Activated CD4-positive, alpha-beta T cell treated with anti-CD3 and anti-CD28 coated beads for 1 hour (primary cell): ENCODE results near the gene FAM124A.
"Not testable (repeated sequence)": the region's sequence is repeated elsewhere in the genome, so short reads cannot be mapped to it uniquely, and the experiment has no call there.

Experiments used
- DNase-seq: peaks from one replicate; pipeline ENCODE4 v3.0.0-alpha.2; 2020

Gene FAM124A

GRCh38 chr13:51275101-51275500, 52.9 kb downstream of the FAM124A start:
- no peak for DNase-seq

- no peak for DNase-seq
These were observed 54.4 kb downstream of the FAM124A start for GRCh38 chr13:51276636-51277035.

DNA sequence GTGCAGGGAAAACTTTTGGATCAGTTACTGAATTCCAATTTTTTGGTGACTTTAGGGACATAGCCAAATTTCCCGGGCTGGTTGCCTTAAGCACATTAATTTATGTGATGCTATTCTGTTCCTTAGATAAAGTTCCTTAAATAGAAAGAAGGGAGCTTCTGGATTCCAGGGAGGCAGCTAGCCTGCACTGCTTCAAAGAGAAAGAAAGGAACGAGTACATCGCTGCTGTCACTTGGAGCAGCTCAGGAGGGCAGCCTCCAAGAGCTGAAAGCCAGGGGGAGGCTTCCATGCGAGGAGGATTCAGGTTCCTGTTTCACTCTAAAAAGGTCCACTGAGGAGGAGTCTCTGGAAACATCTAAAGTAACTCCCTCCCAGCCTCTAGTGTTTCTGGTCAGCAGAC, 55.7 kb downstream of the FAM124A start:
- no peak for DNase-seq

- no peak for DNase-seq
These were observed 56.4 kb downstream of the FAM124A start for GRCh38 chr13:51278426-51279130.

GRCh38 chr13:51280379-51280940, 58.3 kb downstream of the FAM124A start:
- no peak for DNase-seq

DNA sequence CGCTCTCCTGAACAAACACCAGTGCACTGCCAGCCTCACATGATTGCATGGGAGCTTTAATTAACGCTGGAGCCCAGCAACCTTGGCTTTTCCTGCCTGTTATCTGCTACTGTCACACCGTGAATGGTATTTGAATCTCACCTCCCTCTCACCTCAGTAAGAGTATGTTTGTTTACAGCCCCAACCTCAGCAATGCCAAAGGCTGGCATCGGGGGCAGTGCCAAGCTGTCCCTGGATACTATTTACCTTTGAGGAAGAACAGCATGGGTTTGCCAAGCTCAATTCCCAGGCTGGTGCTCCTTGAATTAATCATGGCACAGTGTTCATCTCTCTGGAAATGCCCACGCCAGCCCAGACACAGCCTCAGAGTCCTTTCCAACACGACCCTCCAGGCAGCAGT, 60.1 kb downstream of the FAM124A start:
- DNase-seq: no peak

DNA sequence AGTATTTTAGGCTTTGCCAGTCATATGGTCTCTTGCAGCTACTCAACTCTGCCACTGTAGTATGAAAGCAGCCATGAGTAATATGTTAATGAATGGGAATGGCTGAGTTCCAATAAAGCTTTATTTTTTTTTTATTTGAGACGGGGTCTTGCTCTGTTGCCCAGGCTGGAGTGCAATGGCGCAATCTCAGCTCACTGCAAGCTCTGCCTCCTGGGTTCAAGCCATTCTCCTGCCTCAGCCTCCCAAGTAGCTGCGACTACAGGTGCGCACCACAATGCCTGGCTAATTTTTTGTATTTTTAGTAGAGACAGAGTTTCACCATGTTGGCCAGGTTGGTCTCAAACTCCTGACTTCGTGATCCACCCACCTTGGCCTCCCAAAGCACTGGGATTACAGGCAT, 60.7 kb downstream of the FAM124A start:
- not testable (repeated sequence) for DNase-seq

DNA sequence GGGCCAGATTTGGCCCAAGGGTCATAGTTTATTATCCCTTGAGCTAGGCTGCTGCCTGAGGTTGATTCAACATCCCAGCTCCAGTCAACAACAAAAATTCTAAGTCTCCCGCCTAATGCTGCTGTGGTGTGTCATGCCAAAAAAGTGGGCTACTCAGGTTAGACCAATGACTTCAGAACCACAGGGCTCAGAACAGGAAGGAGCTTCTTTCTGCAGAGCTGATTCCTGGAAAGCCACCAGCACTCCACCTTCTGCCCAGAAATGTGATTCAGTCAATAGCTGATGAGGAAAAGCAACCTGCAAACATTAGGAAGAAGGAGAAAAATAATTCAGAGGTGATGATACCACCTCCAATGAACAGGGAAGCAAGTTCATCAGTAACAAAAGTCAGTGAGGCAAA, 61.2 kb downstream of the FAM124A start:
- DNase-seq: no peak

DNA sequence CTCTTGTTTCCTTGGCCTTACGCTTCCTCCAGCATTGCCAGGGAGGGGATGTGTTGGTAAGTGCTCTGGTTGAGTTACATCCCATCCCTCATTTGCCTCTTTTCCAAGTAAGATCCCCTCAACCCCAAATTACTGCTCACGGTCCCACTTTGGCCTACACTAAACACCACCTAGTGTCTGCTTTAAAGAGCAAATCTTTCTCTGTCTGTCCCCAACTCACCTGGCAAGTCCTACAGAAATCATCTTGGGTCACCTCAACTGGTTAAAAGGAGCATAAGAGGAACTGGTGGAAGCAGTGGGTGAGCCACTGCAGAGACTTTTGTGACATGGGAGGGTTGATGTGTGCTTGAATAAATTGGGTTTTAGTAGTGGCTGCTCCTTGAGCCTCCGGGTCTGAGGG, 62.1 kb downstream of the FAM124A start:
- no peak for DNase-seq

- peak; percentile 51 for DNase-seq
These were observed 64.2 kb downstream of the FAM124A start for GRCh38 chr13:51286135-51287002.

DNA sequence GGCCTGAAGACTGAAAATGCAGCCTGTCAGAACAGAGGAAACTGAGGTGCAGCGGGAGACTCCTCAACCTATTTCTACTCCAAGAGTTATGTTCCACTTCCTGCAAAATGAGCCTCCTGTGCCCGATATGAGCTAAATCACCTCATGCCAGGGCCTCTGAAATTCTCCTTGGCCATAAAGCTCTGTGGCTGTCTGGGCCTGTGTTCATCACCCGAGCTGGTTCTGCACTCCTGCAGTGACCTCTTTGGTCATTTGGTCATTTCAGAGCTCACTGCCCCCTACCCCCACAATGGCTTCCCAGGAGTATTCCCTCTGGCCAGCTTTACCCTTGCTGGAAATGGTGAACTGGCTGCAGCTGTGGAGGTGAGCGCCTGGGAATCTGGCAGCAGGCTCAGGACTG, 65.6 kb downstream of the FAM124A start:
- DNase-seq: no peak

GRCh38 chr13:51288254-51288653, 66.1 kb downstream of the FAM124A start:
- not testable (repeated sequence) for DNase-seq

DNA sequence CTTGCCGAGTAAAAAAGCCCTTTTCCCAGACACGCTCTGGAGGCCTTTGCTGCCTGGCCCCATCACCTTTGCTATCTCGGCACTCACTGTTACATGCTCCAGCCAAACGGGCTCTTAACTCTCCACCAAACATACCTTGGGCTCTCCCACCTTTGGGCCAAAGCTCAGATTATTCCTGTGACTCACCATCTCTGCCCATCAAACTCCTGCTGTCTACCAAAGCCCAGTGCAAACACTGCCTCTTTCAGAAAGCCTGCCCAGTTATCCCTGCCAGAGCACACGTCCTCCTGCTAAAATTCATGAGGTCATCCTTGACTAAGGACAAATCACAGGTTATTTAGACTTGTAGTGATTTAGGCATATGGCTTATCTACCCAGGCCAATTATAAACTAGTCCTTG, 69.1 kb downstream of the FAM124A start:
- no peak for DNase-seq

DNA sequence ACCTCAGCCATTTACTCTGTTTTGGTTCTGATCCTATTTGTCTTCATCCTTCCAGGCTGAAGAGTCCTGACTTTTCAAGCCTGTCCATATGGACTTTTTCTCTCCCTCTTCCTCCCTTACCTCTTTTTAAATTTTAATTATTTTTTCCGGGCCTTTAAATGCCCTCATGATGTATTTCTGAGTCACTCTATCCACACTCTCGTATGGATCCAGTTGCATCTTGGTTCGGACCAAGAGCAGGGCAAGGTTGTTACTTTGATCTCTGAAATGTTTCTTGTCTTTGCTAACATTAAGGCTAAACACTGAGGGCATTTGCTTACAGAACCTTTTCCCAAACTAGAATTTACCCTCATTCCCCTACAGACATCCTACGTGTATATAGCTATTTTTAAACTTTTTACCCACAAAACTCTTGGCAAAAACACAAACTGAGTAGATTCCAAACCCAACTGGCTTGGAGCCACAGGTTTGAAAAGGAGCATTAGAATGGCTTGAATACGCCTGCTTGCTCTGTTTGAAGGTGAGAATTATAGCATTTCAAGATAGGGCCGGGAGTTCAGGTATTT, 69.9 kb downstream of the FAM124A start:
- no peak for DNase-seq

DNA sequence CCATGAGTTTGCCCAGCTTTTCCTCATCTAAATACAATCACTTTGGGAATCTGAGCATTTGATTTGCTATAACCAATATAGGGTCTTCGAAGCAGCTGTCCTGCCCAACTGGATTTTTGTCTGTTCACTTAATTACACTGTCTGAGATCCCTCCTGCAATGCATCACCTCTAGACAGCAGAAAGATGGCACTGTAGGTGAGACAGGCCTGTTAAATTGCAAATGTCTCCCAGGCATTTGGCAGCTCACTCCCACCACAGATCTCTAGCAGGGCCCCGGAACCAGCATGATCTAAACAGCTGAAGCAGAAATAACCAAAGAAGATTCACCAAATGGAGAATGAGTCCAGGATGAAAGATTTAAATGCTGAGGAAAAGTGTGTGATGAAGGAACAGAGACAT, 75.4 kb downstream of the FAM124A start:
- no peak for DNase-seq

- no peak for DNase-seq
These were observed 76.6 kb downstream of the FAM124A start for GRCh38 chr13:51298812-51299211.

DNA sequence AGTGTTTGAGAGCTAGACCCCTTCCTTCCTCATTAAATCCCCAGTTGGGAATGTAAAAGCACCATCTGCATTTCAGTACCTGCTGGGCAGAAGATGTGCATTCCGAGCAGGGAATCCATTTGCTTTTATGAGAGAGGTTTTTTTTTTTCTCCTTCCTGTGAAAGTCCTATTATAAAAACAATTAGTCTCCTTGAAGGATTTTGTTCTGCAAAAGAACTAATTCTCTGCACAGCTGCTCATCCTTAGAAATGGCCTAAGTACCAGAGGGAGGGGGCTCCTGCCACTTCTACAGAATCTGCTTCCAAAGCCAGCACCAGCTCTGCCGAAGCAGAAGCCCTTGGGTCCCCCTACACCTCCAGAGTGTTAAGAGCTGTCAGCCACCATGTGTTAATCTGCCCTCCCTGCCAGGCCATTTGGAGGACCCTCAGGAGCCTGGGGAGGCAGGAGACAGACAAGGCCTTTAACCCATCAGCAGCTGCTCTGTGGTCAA, 80.9 kb downstream of the FAM124A start:
- no peak for DNase-seq

- DNase-seq: no peak
These were observed 81.7 kb downstream of the FAM124A start for GRCh38 chr13:51303882-51304281.

DNA sequence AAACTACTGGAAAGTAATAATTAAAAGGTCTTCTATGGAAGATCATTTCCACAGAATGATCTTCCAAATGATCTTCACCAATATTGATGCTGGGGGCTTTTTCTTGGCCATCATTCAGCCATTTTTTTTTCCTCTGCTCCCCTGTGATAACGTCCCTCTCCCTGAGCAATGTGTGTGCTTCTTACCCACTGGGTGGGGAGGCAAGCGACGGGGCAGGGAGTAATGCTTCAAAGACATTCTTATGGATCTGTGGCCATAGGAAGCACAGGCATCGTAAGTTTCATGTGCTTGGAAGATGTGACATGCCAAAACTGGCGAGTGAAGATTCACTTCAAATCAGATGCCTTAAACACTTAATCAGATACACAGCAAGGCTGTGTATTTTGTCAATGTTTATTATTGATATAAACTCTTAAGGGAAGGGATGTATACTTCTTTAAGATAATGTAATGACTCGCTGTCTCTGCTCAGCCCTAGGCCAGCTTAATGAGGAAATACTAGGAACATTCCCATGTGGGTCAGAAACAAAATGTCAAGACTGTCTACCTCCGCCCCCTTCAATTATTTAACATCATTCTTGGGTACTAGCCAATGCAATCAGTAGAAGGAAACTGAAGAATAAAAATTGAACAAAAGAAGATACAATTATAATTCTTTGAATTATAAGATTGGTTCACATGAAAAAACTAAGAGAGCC, 83.2 kb downstream of the FAM124A start:
- no peak for DNase-seq

DNA sequence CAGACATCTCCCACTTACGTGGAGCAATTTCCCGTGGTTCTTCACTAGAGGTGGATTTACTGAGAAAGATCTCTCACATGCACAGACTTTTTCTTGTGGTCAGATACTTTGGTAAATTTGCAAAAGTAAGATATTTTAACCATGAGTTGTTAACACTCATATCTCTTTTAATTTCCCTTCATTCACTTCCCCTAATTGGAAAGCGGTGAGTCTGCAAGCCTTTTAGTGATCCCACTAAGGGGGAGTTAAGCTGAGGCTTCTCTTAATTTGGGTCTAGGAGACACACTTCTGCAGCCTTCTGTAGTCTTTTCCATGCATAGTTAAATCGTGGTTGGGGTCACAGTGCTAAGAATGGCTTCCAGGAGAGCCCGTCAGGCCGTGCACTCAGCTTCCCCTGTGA, 86.6 kb downstream of the FAM124A start:
- DNase-seq: no peak

GRCh38 chr13:51311231-51311630, 89.0 kb downstream of the FAM124A start:
- no peak for DNase-seq

DNA sequence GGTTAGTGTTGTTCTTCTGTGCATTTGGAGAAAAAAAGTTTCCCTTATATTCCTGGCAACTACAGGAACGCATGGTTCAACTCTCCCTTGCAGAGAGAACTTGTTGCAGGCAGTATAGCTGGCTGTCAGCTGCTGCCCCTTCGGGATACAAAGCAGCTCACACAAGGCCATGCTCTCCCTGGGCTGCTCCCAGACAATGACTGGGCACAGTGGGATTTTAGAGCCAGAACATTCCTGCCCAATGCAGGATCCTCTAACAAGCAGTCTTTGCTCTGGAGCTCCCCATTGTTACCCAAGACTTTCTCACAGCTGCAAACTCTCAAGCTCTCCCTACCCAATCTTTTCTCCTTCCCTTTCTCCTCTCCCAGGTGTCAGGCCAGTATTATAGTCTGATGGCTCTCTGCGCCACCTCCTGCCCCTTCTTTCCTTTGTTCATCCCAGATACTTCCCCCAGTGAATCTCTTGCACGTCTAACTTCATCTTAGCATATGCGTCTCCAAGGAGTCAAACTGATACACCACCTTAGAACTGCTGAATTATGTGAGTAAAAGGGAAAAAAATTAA, 89.8 kb downstream of the FAM124A start:
- no peak for DNase-seq

- DNase-seq: no peak
These were observed 91.4 kb downstream of the FAM124A start for GRCh38 chr13:51313619-51314018.
